ENCODE measurements around the gene GXYLT2. TPM values are rescaled to one million over a fixed set of nuclear protein-coding genes. Genes with fewer than 3 reads are reported as not detected.

GXYLT2 gene
- total RNA-seq, 3 donors from 2014 or later (not counting 1 experiment from before 2014, with no cell fraction given) = not detected

- TF ChIP-seq CTCF (IDR thresholded peaks at IDR 0.05) = no peak
- Histone ChIP-seq H3K4me3 (ENCODE audit: low read length) (no peak overlapping the region), H3K27me3 (ENCODE audit: control insufficient read depth, insufficient read depth, low read length) (peaks cover 11% of the 10 kb centered on the region), H3K27ac (ENCODE audit: low read length) (no peak overlapping the region), H3K36me3 (ENCODE audit: control insufficient read depth, insufficient read depth, low read length) (no peaks in the 10 kb centered on the region), H3K4me1 (ENCODE audit: control insufficient read depth, insufficient read depth, low read length) (peaks cover 3% of the 10 kb centered on the region), H3K9me3 (ENCODE audit: control insufficient read depth, insufficient read depth, low read length) (no peaks in the 10 kb centered on the region)
- intact Hi-C loops (cut with micrococcal nuclease) = no loop called here
- ATAC-seq = no peak
- Mint-ChIP-seq H3K27ac (no peak overlapping the region), H3K36me3 (no peaks in the 10 kb centered on the region), H3K9me3 (no peaks in the 10 kb centered on the region), H3K27me3 (ENCODE audit: low read depth in 2 of 2) (peaks cover 35 to 63% of the 10 kb centered on the region in 2 donors), H3K4me3 (no peak overlapping the region), H3K4me1 (peaks cover 0 to 5% of the 10 kb centered on the region in 2 donors)
- WGBS (ENCODE audit: insufficient coverage) = 61% methylated on average over 7 of the region's 8 CpGs
- DNase-seq = no peak
Measured at GRCh38 chr3:72891053-72891855, 3.4 kb downstream of the GXYLT2 start.

GRCh38 chr3:72892081-72892775 lies 4.4 kb downstream of the GXYLT2 start:
- Mint-ChIP-seq H3K4me1 (peaks cover 0 to 5% of the 10 kb centered on the region in 2 donors), H3K36me3 (no peaks in the 10 kb centered on the region), H3K27me3 (ENCODE audit: low read depth in 2 of 2) (peaks cover 27 to 58% of the 10 kb centered on the region in 2 donors)

GRCh38 chr3:72892870-72893269 lies 5.0 kb downstream of the GXYLT2 start:
- TF ChIP-seq CTCF (IDR thresholded peaks at IDR 0.05) = no peak
- Histone ChIP-seq H3K9me3 (ENCODE audit: control insufficient read depth, insufficient read depth, low read length) (no peaks in the 10 kb centered on the region), H3K27me3 (ENCODE audit: control insufficient read depth, insufficient read depth, low read length) (peaks cover 3% of the 10 kb centered on the region), H3K27ac (ENCODE audit: low read length) (no peak overlapping the region), H3K4me1 (ENCODE audit: control insufficient read depth, insufficient read depth, low read length) (no peaks in the 10 kb centered on the region), H3K4me3 (ENCODE audit: low read length) (no peak overlapping the region), H3K36me3 (ENCODE audit: control insufficient read depth, insufficient read depth, low read length) (no peaks in the 10 kb centered on the region)
- 74% methylated on average over 4 of the region's 4 CpGs for WGBS (ENCODE audit: insufficient coverage)
- intact Hi-C loops (cut with micrococcal nuclease) = no loop called here
- H3K9me3 Mint-ChIP-seq = no peaks in the 10 kb centered on the region
- no peak for ATAC-seq
- H3K27ac Mint-ChIP-seq = no peak overlapping the region
- H3K4me3 Mint-ChIP-seq = no peak overlapping the region
- no peaks in the 10 kb centered on the region for H3K4me1 Mint-ChIP-seq
- no peaks in the 10 kb centered on the region for H3K36me3 Mint-ChIP-seq
- peak in 1 of 2 donors; percentile 6 for DNase-seq
- peaks cover 22 to 51% of the 10 kb centered on the region in 2 donors for H3K27me3 Mint-ChIP-seq (ENCODE audit: low read depth in 2 of 2)

More at GRCh38 chr3:72892081-72892775, 4.4 kb downstream of the GXYLT2 start:
- no peak overlapping the region for H3K27ac Mint-ChIP-seq
- Histone ChIP-seq H3K27ac (ENCODE audit: low read length) (no peak overlapping the region), H3K4me1 (ENCODE audit: control insufficient read depth, insufficient read depth, low read length) (peaks cover 3% of the 10 kb centered on the region), H3K9me3 (ENCODE audit: control insufficient read depth, insufficient read depth, low read length) (no peaks in the 10 kb centered on the region), H3K36me3 (ENCODE audit: control insufficient read depth, insufficient read depth, low read length) (no peaks in the 10 kb centered on the region), H3K27me3 (ENCODE audit: control insufficient read depth, insufficient read depth, low read length) (peaks cover 8% of the 10 kb centered on the region), H3K4me3 (ENCODE audit: low read length) (no peak overlapping the region)
- WGBS (ENCODE audit: insufficient coverage) = 60% methylated on average over 3 of the region's 4 CpGs
- no peak overlapping the region for H3K4me3 Mint-ChIP-seq
- intact Hi-C loops (cut with micrococcal nuclease) = no loop called here
- DNase-seq (no peak), ATAC-seq (no peak)
- no peaks in the 10 kb centered on the region for H3K9me3 Mint-ChIP-seq
- no peak for TF ChIP-seq CTCF (IDR thresholded peaks at IDR 0.05)
